Lung (tissue), 12 donors: ENCODE data around the gene CSNK1G3. TPM values are rescaled to one million over a fixed set of nuclear protein-coding genes. Genes with fewer than 3 reads are reported as not detected.

Source experiments
- ATAC-seq: fragments of 200-7000 bp; cut with Tn5 transposase; one replicate; pipeline ENCODE4 v1.9.1; 2020; ENCODE audit warnings: moderate number of reproducible peaks; ENCODE audit not compliant: insufficient read depth, low FRiP score
- DNase-seq, 3 donors: peaks; one replicate each; pipeline ENCODE4 v3.0.0-alpha.2; 2013 to 2017
- H3K27ac ChIP-seq, 2 donors: one replicate each; pipeline ENCODE4 v1.5.1; 2013; ENCODE audit warnings: mild to moderate bottlenecking in 2 of 2, moderate library complexity in 2 of 2, control low read depth in 1 of 2, inconsistent platforms in 1 of 2, low read depth in 1 of 2, low read length in 1 of 2
- H3K27me3 ChIP-seq, 3 donors: one replicate each; pipeline ENCODE4 v1.5.1; 2013; ENCODE audit warnings: low read length in 2 of 3; ENCODE audit not compliant: control insufficient read depth in 3 of 3, insufficient read depth in 3 of 3
- H3K36me3 ChIP-seq, 4 donors: one replicate each; pipeline ENCODE4 v1.5.1; 2013; ENCODE audit warnings: low read length in 4 of 4, mild to moderate bottlenecking in 1 of 4, moderate library complexity in 1 of 4; ENCODE audit not compliant: control insufficient read depth in 4 of 4, insufficient read depth in 4 of 4
- H3K4me1 ChIP-seq, 5 donors: one replicate each; pipeline ENCODE4 v1.5.1; 2013; ENCODE audit warnings: low read length in 5 of 5, mild to moderate bottlenecking in 2 of 5, moderate library complexity in 1 of 5; ENCODE audit not compliant: control insufficient read depth in 5 of 5, insufficient read depth in 5 of 5
- H3K4me3 ChIP-seq: one replicate; pipeline ENCODE4 v1.5.1; 2013; ENCODE audit warnings: mild to moderate bottlenecking, control low read depth, moderate library complexity
- H3K9ac ChIP-seq, 2 donors: one replicate each; pipeline ENCODE4 v1.5.1; 2013; ENCODE audit warnings: low read length in 2 of 2, control low read depth in 1 of 2; ENCODE audit not compliant: insufficient read depth in 1 of 2
- H3K9me3 ChIP-seq, 4 donors: one replicate each; pipeline ENCODE4 v1.5.1; 2013; ENCODE audit warnings: low read length in 3 of 4, mild to moderate bottlenecking in 1 of 4, moderate library complexity in 1 of 4; ENCODE audit not compliant: control insufficient read depth in 4 of 4, insufficient read depth in 3 of 4
- CTCF ChIP-seq: IDR thresholded peaks from 2 replicates; pipeline ENCODE4 v1.5.1; 2012; ENCODE audit warnings: mild to moderate bottlenecking; ENCODE audit errors: control extremely low read depth, extremely low read depth
- WGBS, 2 donors: extraction: QIAGEN DNeasy Blood & Tissue Kit; methylation state at CpG; one replicate each; pipeline ENCODE4 v1.1.7; 2013; 5-methylcytosine and 5-hydroxymethylcytosine counted together
- polyA plus RNA-seq, 2 donors: library from polyadenylated mRNA; stranded (reverse); fragments of 200-250 nt; gene quantifications; one replicate each; pipeline ENCODE4 v1.2.1, GENCODE V29; 2013
- total RNA-seq, 2 donors: library from RNA; depleted of rRNA in 1 of 2; stranded (reverse); fragments of >200 nt in 1 of 2; gene quantifications; one replicate each; pipeline ENCODE4 v1.2.1, GENCODE V29; 2014 to 2021
- donor health status: control.
- donor health status: control.
- donor health status: Bipolar disorder and iron deficiency.
- donor health status: healthy.
- donor health status: DM: yes; HTN: yes; CAD: no.

Gene CSNK1G3
- total and polyA plus RNA-seq, 4 donors, result 8.3 to 106 (median 21.0) TPM

GRCh38 chr5:123578390-123578789 lies 66.4 kb downstream of the CSNK1G3 start:
- no peaks in the 10 kb centered on the region for H3K4me1 ChIP-seq
- H3K9me3 ChIP-seq, result no peaks in the 10 kb centered on the region
- peaks cover 0 to 18% (median 6%) of the 10 kb centered on the region in 4 donors for H3K36me3 ChIP-seq
- no peak overlapping the region for H3K9ac ChIP-seq
- no peak for DNase-seq
- H3K27me3 ChIP-seq, result no peaks in the 10 kb centered on the region
- H3K27ac ChIP-seq, result no peak overlapping the region
- ATAC-seq, result no peak
- no peak overlapping the region for H3K4me3 ChIP-seq
- no peak for TF ChIP-seq CTCF

GRCh38 chr5:123579410-123579809 lies 67.4 kb downstream of the CSNK1G3 start:
- TF ChIP-seq CTCF, result no peak

GRCh38 chr5:123582550-123583285 lies 70.7 kb downstream of the CSNK1G3 start:
- H3K36me3 ChIP-seq, result peaks cover 0 to 3% (median 1%) of the 10 kb centered on the region in 4 donors
- no peak overlapping the region for H3K4me3 ChIP-seq
- H3K9ac ChIP-seq, result no peak overlapping the region
- no peaks in the 10 kb centered on the region for H3K4me1 ChIP-seq
- DNase-seq, result peak in 2 of 3 donors; percentile 19 to 54
- no peak for ATAC-seq
- 45% methylated on average over 4 of the region's 4 CpGs for WGBS, 2 donors
- no peak for TF ChIP-seq CTCF
- H3K27me3 ChIP-seq, result no peaks in the 10 kb centered on the region
- no peaks in the 10 kb centered on the region for H3K9me3 ChIP-seq
- H3K27ac ChIP-seq, result no peak overlapping the region

More at GRCh38 chr5:123579410-123579809, 67.4 kb downstream of the CSNK1G3 start:
- ATAC-seq (no peak), DNase-seq (no peak)
- no peaks in the 10 kb centered on the region for H3K4me1 ChIP-seq
- no peak overlapping the region for H3K4me3 ChIP-seq
- 77 to 83% methylated on average over 3 of the region's 3 CpGs for WGBS, 2 donors
- peaks cover 0 to 18% (median 6%) of the 10 kb centered on the region in 4 donors for H3K36me3 ChIP-seq
- no peak overlapping the region for H3K27ac ChIP-seq
- no peaks in the 10 kb centered on the region for H3K27me3 ChIP-seq
- no peak overlapping the region for H3K9ac ChIP-seq
- no peaks in the 10 kb centered on the region for H3K9me3 ChIP-seq

- no peak for DNase-seq
These were observed 73.9 kb downstream of the CSNK1G3 start for GRCh38 chr5:123585871-123586270.

More at GRCh38 chr5:123585871-123586270, 73.9 kb downstream of the CSNK1G3 start:
- WGBS, 2 donors, result 90 to 91% methylated on average over 2 of the region's 2 CpGs
- no peak for TF ChIP-seq CTCF
- no peak for ATAC-seq
- no peaks in the 10 kb centered on the region for H3K9me3 ChIP-seq
- no peaks in the 10 kb centered on the region for H3K27me3 ChIP-seq
- H3K27ac ChIP-seq, result no peak overlapping the region
- no peak overlapping the region for H3K4me3 ChIP-seq
- peaks cover 0 to 2% (median 0%) of the 10 kb centered on the region in 5 donors for H3K4me1 ChIP-seq
- H3K36me3 ChIP-seq, result peaks cover 0 to 4% (median 0%) of the 10 kb centered on the region in 4 donors
- H3K9ac ChIP-seq, result no peak overlapping the region
